Body of pancreas (tissue), 4 donors: ENCODE measurements around the gene C1orf94.

Experiments
- CTCF ChIP-seq, 7 experiments: fragments of 450-650 bp in 4 of 7; fragments of 200-600 bp in 3 of 7; sonication (generic) in 3 of 7; IDR thresholded peaks; one replicate each; pipeline ENCODE4 v1.5.1; 2016 to 2019; ENCODE audit warnings: antibody characterized with exemption in 7 of 7
- POLR2A ChIP-seq, 3 donors: fragments of 450-650 bp; IDR thresholded peaks; one replicate each; pipeline ENCODE4 v1.6.1; 2016; ENCODE audit warnings: antibody characterized with exemption in 3 of 3, mild to moderate bottlenecking in 2 of 3

GRCh38 chr1:34143975-34144374 lies 32.7 kb upstream of the C1orf94 start:
- no peak for TF ChIP-seq CTCF (IDR thresholded peaks at IDR 0.05)
- TF ChIP-seq POLR2A (IDR thresholded peaks at IDR 0.05): no peak
